HG02588 (cell line): ENCODE measurements around the gene ASS1.
"Not testable (repeated sequence)": the region's sequence is repeated elsewhere in the genome, so short reads cannot be mapped to it uniquely, and the experiment has no call there.

ENCODE experiments used
- ATAC-seq: cut with Tn5 transposase; IDR thresholded peaks from one replicate; pipeline ENCODE4 v1.9.1; 2021; ENCODE audit warnings: mild to moderate bottlenecking, moderate library complexity; ENCODE audit not compliant: unreplicated experiment

Gene ASS1

GRCh38 chr9:130433168-130433946 lies 11.4 kb upstream of the ASS1 start:
- no peak for ATAC-seq

DNA sequence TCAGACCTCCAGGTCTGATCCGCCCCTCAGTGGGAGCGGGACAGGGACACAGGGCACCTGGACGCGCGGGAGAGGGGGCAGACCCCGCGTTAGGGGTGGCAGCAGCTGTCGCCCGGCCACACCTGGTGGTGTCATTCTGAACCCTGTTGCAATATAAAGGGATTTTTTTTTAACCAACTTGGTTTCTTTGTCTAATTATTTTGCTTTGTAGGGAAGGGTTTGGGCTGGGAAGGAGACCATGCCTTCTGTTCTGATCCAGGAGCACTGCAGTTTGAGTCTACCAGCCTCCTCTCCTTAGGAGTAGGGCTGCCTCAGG lies 10.9 kb upstream of the ASS1 start:
- no peak for ATAC-seq

DNA sequence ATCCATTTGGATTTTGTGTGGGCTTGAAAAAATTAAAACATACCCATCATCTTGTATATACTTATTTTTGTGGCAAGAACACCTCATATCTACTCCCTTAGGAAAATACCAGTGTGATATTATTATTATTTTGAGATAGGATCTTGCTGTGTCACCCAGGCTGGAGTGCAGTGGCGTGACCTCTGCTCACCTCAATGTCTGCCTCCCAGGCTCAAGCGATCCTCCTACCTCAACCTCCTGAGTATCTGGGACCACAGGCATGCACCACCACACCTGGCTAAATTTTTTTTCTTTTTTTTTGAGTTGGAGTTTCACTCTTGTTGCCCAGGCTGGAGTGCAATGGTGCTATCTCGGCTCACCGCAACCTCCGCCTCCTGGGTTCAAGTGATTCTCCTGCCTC lies 10.1 kb upstream of the ASS1 start:
- ATAC-seq: not testable (repeated sequence)

- ATAC-seq: no peak
Observed at GRCh38 chr9:130437011-130437789, 7.6 kb upstream of the ASS1 start.

- ATAC-seq: no peak
Observed at GRCh38 chr9:130438382-130438981, 6.3 kb upstream of the ASS1 start.

- no peak for ATAC-seq
Observed at GRCh38 chr9:130441031-130441430, 3.7 kb upstream of the ASS1 start.

DNA sequence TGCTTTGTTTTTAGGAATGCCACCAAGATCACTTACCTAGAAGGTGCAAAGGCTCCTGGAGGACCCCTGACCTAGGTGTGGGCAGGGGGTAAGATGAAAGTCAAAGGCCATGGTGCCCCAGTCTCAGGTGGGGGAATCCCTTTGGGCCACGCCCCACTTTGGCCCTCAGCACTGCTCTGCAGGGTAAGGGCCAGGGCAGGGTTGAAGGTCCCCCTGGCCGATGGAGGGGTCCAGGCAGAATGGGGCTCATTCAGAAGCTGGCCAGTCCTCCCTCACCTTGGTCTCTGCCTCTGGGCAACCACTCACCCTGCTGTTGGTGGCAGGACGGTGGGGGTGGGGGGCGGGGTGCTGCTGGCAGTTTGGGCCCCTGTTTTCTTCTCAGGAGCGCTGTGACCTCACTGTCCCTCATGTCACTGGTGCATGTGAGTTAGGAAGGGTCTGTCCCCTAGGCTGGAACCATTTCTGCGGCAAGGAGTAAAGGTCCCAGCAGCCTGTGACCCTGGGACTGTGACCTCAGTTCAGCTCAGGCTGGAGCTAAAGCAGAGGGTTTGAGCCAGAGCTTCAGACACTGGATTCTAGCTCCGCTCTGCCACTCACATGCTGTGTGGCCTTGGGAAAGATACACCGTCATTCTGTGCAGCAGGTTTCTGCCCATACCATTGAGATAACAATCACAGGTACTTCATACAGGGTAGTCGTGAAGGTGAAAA lies 1.9 kb upstream of the ASS1 start:
- no peak for ATAC-seq

DNA sequence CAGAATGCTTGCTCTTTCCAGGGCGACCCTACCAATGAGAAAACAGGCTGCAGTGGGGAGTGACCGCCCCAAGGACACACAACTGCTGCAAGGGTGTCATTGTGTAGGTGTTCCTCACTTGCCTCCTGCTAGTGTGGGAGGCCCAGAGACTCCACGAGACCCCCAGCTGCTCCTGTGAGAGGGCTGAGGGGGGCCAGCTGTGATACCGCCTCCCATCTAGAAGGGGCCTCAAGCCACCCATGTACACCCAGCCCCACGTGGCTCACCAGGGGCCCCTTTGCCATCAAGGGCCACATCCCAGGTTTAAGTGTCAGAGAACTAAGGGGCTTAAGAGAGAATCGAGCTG lies 1.3 kb upstream of the ASS1 start:
- ATAC-seq: no peak

DNA sequence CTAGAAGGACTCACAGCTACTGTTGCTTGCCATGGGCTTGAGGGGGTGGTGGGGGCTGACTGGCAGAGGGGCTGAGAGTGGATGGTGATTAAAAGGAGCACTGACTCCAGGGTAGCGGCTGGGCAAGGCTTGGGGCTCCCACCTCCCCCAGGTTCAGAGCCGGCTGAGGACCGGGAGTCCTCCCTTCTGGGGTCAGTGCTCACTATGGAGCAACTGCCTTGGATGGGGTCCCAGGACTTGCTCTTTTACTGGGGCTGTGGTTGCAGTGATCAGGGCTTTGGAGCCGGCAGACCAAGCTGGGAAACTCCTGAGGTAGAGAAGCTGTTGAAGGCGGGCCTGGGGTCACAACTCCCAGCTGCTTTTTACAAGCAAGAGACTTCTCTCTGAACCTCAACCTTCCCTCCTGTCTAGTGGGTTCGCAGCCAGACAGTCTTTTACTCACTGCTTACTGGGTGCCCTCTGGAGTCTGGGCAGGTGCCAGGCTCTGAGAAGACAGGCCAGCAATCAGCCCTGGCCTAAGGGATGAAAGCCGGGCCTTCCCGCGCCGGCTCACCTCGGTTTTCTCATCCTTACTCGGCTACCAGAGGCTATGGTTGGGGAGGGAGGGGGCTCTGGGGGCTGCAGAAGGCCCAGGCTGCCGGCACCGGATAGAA lies 795 bp upstream of the ASS1 start:
- ATAC-seq: no peak

GRCh38 chr9:130445268-130445983 lies 665 bp downstream of the ASS1 start:
- ATAC-seq: no peak

- no peak for ATAC-seq
Observed at GRCh38 chr9:130446101-130446861, 1.5 kb downstream of the ASS1 start.

- no peak for ATAC-seq
Observed at GRCh38 chr9:130447193-130447816, 2.5 kb downstream of the ASS1 start.

GRCh38 chr9:130448035-130448624 lies 3.4 kb downstream of the ASS1 start:
- no peak for ATAC-seq

- ATAC-seq: no peak
Observed at GRCh38 chr9:130448771-130449603, 4.2 kb downstream of the ASS1 start.

- no peak for ATAC-seq
Observed at GRCh38 chr9:130450344-130451003, 5.7 kb downstream of the ASS1 start.

GRCh38 chr9:130451004-130451390 lies 6.2 kb downstream of the ASS1 start:
- no peak for ATAC-seq
